ENCODE data around the gene MED13L.
"Not testable (repeated sequence)": the region's sequence is repeated elsewhere in the genome, so short reads cannot be mapped to it uniquely, and the experiment has no call there.

DNA sequence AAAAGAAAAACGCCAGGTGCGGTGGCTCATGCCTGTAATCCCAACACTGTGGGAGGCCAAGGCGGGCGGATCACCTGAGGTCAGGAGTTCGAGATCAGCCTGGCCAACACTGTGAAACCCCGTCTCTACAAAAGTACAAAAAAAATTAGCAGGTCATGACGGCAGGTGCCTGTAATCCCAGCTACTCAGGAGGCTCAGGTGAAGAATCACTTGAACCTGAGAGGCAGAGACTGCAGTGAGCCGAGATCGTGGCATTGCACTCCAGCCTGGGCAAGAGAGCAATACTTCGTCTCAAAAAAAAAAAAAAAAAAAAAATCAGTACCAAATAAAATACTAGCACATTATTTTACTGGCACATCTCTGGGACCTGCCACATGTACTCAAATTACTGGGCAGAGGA lies 145.5 kb downstream of the MED13L start:
- TF ChIP-seq, protein P1, sequence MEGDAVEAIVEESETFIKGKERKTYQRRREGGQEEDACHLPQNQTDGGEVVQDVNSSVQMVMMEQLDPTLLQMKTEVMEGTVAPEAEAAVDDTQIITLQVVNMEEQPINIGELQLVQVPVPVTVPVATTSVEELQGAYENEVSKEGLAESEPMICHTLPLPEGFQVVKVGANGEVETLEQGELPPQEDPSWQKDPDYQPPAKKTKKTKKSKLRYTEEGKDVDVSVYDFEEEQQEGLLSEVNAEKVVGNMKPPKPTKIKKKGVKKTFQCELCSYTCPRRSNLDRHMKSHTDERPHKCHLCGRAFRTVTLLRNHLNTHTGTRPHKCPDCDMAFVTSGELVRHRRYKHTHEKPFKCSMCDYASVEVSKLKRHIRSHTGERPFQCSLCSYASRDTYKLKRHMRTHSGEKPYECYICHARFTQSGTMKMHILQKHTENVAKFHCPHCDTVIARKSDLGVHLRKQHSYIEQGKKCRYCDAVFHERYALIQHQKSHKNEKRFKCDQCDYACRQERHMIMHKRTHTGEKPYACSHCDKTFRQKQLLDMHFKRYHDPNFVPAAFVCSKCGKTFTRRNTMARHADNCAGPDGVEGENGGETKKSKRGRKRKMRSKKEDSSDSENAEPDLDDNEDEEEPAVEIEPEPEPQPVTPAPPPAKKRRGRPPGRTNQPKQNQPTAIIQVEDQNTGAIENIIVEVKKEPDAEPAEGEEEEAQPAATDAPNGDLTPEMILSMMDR (IDR thresholded peaks at IDR 0.05; ENCODE audit: control extremely low read depth in 1 of 3, insufficient read depth in 1 of 3, low read depth in 1 of 3, low read length in 3 of 3): not testable (repeated sequence)
- TF ChIP-seq HDAC2 (IDR thresholded peaks at IDR 0.05; ENCODE audit: borderline replicate concordance in 1 of 2, low read depth in 2 of 2, low read length in 2 of 2); EP300 (IDR thresholded peaks at IDR 0.05; ENCODE audit: borderline replicate concordance in 1 of 2, low read depth in 2 of 2, low read length in 2 of 2); CEBPB (IDR thresholded peaks at IDR 0.05; ENCODE audit: low read depth, low read length); TEAD4 (IDR thresholded peaks at IDR 0.05; ENCODE audit: low read depth, low read length); SIX5 (IDR thresholded peaks at IDR 0.05; ENCODE audit: low read depth, low read length); EZH2 (IDR thresholded peaks at IDR 0.05; ENCODE audit: low read depth, low read length, severe bottlenecking); MAFK (IDR thresholded peaks at IDR 0.05; ENCODE audit: low read depth, low read length); RNF2 (IDR thresholded peaks at IDR 0.05; ENCODE audit: borderline replicate concordance, low read depth, low read length, missing control alignments, poor library complexity, severe bottlenecking); POLR2A (IDR thresholded peaks at IDR 0.05; ENCODE audit: control extremely low read depth in 1 of 2, low read depth in 2 of 2, low read length in 2 of 2); CHD1 (IDR thresholded peaks at IDR 0.05; ENCODE audit: low read depth, low read length): not testable (repeated sequence)
- TF ChIP-seq, protein P2, sequence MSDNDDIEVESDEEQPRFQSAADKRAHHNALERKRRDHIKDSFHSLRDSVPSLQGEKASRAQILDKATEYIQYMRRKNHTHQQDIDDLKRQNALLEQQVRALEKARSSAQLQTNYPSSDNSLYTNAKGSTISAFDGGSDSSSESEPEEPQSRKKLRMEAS (IDR thresholded peaks at IDR 0.05): not testable (repeated sequence)
- TF ChIP-seq, protein P3, sequence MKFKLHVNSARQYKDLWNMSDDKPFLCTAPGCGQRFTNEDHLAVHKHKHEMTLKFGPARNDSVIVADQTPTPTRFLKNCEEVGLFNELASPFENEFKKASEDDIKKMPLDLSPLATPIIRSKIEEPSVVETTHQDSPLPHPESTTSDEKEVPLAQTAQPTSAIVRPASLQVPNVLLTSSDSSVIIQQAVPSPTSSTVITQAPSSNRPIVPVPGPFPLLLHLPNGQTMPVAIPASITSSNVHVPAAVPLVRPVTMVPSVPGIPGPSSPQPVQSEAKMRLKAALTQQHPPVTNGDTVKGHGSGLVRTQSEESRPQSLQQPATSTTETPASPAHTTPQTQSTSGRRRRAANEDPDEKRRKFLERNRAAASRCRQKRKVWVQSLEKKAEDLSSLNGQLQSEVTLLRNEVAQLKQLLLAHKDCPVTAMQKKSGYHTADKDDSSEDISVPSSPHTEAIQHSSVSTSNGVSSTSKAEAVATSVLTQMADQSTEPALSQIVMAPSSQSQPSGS (IDR thresholded peaks at IDR 0.05; ENCODE audit: low read length): not testable (repeated sequence)
